8988T (cell line): Measurements from ENCODE around the gene DLX1.
"Not testable (repeated sequence)": the region's sequence is repeated elsewhere in the genome, so short reads cannot be mapped to it uniquely, and the experiment has no call there.

Experiments
- DNase-seq: peaks from one replicate; pipeline ENCODE4 v3.0.0; 2011

DLX1 gene

DNA sequence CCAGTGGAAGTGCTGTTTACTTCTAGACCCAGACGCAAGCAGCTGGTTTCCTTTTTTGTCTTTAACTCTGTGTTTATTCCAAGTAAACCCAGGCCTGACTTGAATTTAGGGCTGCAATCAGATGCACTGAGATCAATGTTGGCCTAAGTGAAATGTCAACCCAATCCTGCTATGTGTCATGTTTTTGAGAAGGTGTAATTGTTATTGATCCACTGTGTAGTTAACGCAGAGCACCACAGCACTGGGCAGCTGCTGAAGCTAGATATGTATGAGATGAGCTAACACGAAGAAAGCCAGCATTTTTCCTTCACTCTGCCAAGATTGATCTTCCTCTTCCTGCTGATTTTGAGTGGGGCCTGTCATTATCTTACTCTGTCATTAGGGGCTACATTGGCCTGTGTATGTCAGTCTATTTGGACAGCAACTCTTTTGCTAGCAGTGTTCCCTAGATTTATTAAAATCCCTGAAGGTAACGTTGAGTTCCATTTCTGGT, 18.9 kb upstream of the DLX1 start:
- DNase-seq: no peak

DNA sequence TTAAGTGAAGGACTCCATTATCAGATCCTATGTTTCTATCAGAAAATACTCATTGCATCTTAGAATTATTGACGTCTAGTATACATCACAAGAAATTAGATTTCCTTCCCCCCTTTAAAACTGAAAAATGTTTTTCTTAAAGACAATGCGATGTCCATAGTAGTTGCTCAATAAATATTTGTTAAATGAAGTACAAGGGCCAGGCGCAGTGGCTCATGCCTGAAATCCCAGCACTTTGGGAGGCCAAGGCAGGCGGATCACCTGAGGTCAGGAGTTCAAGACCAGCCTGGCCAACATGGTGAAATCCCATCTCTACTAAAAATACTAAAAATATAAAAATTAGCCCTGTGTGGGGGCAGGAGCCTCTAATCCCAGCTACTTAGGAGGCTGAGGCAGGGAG, 17.4 kb upstream of the DLX1 start:
- DNase-seq: not testable (repeated sequence)

GRCh38 chr2:172070936-172071335, 14.4 kb upstream of the DLX1 start:
- DNase-seq: no peak

DNA sequence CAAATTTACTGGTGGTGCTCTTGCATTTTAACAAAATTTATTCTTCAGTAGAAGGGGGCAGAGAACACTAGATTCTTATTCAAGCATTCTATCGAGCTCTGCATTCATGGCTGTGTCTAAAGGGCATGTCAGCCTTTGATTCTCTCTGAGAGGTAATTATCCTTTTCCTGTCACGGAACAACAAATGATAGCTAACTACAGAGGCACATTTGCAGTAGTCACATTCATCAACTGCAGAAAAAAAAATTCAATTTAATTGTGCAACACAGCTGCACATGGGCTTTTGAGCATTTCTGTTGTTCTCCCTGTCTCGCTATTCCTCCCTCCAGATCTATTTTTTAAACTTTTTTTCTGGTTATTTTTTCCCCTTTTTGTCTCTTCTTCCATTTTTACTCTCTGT, 13.0 kb upstream of the DLX1 start:
- no peak for DNase-seq

GRCh38 chr2:172072706-172073105, 12.6 kb upstream of the DLX1 start:
- DNase-seq: no peak

DNA sequence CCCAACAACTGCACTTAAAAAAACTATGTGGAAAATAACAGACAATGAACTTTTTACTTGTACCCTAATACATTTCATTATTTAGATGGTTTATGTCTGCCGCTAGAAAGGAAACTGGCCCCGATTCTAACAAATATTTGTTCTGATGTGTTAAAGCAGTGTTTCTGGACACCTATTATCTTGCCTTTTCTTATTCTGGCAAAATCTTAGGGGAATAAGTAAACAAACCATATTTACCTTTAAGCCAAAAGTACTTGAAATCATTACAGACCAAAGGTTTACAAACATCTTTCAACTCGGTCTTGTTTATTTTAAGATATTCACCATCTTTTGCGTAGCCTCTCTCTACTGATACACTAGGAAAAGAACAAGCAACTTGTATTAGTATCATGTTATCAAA, 11.8 kb upstream of the DLX1 start:
- DNase-seq: no peak

DNA sequence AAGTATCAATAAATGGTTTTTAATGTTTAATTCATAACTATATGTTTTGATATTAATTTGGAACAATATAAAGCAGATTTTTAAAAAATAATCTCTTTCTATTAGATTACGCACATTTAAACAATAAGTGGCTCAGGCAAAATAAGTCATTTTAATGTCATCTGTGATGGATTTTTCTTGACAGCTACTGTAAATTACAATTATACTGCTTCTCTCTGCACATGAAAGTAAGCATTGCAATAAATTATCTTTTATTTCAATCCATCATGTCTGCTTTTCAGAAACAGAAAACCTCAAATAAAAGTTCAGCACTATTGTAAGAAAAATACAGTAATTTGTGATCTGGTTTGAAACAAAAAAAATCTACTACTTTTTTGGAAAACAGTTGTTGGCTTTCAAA, 11.1 kb upstream of the DLX1 start:
- DNase-seq: no peak

- DNase-seq: no peak
Measured at GRCh38 chr2:172079416-172079815, 5.9 kb upstream of the DLX1 start.

GRCh38 chr2:172079838-172080640, 5.3 kb upstream of the DLX1 start:
- no peak for DNase-seq

DNA sequence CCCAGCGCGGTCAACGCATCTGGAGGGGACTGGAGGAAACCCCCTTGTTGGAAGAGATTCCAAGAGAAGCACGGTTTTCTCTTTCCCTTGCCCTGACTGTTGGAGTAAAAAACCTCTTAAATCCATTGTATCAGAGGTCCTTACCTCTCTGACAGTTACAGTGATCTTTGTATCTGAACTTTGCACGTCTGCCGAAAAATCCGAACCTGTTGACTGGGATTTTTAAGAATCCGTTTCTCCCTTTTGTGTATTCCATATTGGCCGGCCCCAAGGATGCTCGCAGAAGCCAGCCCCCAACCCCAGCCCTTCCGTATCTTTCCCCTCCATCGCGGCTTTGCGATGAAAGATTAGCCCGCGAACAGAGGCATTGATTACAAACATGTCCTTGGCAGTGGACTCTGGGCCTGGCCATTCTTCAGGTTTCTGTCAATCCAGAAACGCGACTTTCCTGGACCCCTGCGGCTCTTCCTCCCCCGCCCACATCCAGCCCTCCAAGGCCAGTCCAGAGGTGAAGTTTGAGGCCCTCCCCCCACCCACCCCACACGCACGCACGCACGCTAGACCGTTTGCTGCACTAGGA, 4.6 kb upstream of the DLX1 start:
- DNase-seq: peak; percentile 19

GRCh38 chr2:172081221-172082022, 3.9 kb upstream of the DLX1 start:
- DNase-seq: peak; percentile 8

GRCh38 chr2:172082105-172082943, 3.0 kb upstream of the DLX1 start:
- peak; percentile 19 for DNase-seq

- DNase-seq: peak; percentile 14
Measured at GRCh38 chr2:172082944-172083627, 2.2 kb upstream of the DLX1 start.

- no peak for DNase-seq
Measured at GRCh38 chr2:172083628-172084394, 1.5 kb upstream of the DLX1 start.

- no peak for DNase-seq
Measured at GRCh38 chr2:172084395-172084644, 987 bp upstream of the DLX1 start.

GRCh38 chr2:172084645-172085459, 455 bp upstream of the DLX1 start:
- peak; percentile 37 for DNase-seq

DNA sequence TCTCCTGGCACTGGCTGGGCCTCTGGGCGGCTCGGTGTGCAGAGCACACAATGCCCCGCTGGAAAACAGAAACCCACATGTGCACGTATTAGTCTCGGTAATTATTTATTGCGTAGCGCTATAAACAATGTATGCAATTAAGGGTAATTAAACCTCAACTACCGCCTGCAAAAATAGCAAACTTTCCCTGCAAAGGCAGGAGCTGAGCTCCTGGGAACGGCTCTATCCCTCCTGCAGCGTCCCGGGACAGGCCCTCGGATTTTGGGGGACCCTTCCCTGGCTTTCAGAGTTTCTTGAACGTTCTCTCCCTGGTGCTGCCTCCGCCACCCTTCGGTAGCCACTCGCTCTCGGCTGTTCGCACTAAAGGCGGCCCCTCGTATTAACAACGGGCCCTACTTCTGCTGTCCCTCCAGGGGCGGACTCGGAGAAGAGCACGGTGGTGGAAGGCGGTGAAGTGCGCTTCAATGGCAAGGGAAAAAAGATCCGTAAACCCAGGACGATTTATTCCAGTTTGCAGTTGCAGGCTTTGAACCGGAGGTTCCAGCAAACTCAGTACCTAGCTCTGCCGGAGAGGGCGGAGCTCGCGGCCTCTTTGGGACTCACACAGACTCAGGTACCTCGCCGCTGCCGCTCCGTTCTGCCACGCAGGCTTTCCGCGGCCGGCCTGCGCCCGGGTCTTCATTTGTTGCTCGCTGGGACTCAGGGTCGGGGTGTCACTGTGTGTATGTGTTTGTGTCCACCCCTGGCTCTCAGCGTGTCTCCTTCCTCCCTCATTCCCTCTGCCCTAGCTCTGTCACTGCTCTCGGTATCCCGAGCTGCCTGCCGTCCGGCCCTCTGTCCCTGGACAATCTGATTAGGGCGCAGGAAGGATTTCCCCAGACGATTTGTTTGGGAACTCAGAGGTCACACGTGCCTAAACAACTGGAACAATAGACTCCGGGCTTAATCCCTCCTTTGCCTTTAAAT, 1.2 kb downstream of the DLX1 start:
- peak; percentile 8 for DNase-seq

GRCh38 chr2:172087207-172087779, 2.0 kb downstream of the DLX1 start:
- no peak for DNase-seq

DNA sequence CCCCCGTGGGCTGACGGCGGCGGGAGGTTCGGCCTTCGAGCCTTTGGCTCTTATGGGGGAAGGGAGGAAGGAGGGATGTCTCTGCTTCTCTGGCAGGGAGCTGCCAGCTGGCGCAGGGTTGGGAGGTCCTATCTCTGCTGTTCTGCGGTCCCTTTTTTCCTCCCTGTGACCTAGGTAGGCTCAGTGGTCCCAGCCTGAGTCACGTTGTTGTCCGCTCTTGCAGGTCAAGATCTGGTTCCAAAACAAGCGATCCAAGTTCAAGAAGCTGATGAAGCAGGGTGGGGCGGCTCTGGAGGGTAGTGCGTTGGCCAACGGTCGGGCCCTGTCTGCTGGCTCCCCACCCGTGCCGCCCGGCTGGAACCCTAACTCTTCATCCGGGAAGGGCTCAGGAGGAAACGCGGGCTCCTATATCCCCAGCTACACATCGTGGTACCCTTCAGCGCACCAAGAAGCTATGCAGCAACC, 2.5 kb downstream of the DLX1 start:
- no peak for DNase-seq
